H1 (cell line): Measurements from ENCODE around the gene SLC35F3. TPM values are rescaled to one million over a fixed set of nuclear protein-coding genes. Genes with fewer than 3 reads are reported as not detected.

Experiments used
- CTCF ChIA-PET: fragments of 300-600 bp; sonication (Branson Sonifier 250); formaldehyde crosslinking; loops from one replicate; lab custom pipeline; 2021; ENCODE audit not compliant: partially characterized antibody; lab: Charles Lee
- POLR2A ChIA-PET: fragments of 300-600 bp; sonication (Branson Sonifier 250); formaldehyde crosslinking; loops from one replicate; lab custom pipeline; 2021; ENCODE audit warnings: inconsistent platforms; ENCODE audit not compliant: partially characterized antibody; lab: Charles Lee
- DNase-seq, 2 experiments: peaks; one replicate each; pipeline versions ENCODE4 v3.0.0 to v3.0.0-alpha.2; 2010 to 2022; ENCODE audit warnings: low spot score in 2 of 2, low read depth in 1 of 2, mixed read lengths in 1 of 2
- FAIRE-seq: peaks from 2 replicates; lab custom pipeline; 2011; peaks lifted over from hg19 to GRCh38; lab: Jason Lieb, UNC
- H2AFZ ChIP-seq: 2 replicates; pipeline ENCODE4 v1.8.1; 2012; ENCODE audit warnings: low read length, inconsistent platforms
- H2AK5ac ChIP-seq: 2 replicates; pipeline ENCODE4 v1.6.1; 2013; ENCODE audit warnings: low read depth, low read length
- H2BK120ac ChIP-seq: replicated peaks from 2 replicates; pipeline ENCODE3; 2013; ENCODE audit warnings: low read depth, low read length, inconsistent platforms
- H2BK12ac ChIP-seq: 2 replicates; pipeline ENCODE4 v1.6.1; 2013; ENCODE audit warnings: low read depth, low read length
- H2BK15ac ChIP-seq: 2 replicates; pipeline ENCODE4 v1.6.1; 2013; ENCODE audit warnings: low read length
- H2BK20ac ChIP-seq: 2 replicates; pipeline ENCODE4 v1.6.1; 2013; ENCODE audit warnings: low read length
- H2BK5ac ChIP-seq: 2 replicates; pipeline ENCODE4 v1.6.1; 2013; ENCODE audit warnings: low read depth, low read length
- H3K14ac ChIP-seq: 2 replicates; pipeline ENCODE4 v1.6.1; 2013; ENCODE audit warnings: inconsistent platforms; ENCODE audit not compliant: insufficient read length
- H3K18ac ChIP-seq: 2 replicates; pipeline ENCODE4 v1.6.1; 2013; ENCODE audit warnings: low read length; ENCODE audit errors: extremely low read depth
- H3K23ac ChIP-seq: 2 replicates; pipeline ENCODE4 v1.6.1; 2013; ENCODE audit warnings: inconsistent platforms; ENCODE audit not compliant: insufficient read length
- H3K23me2 ChIP-seq: 2 replicates; pipeline ENCODE4 v1.6.1; 2013; ENCODE audit warnings: low read depth, low read length
- H3K27ac ChIP-seq: 2 replicates; pipeline ENCODE4 v1.6.1; 2011; ENCODE audit warnings: low read depth, low read length, inconsistent platforms
- H3K27me3 ChIP-seq, 4 experiments: replicated peaks in 1 of 4; 1 replicate in 1 of 4; 2 replicates in 3 of 4; pipeline versions ENCODE4 v1.6.1 to v1.8.1; 2011 to 2013; ENCODE audit warnings: low read length in 3 of 4, mild to moderate bottlenecking in 3 of 4, inconsistent platforms in 2 of 4, mixed read lengths in 2 of 4, moderate library complexity in 1 of 4; ENCODE audit not compliant: control insufficient read depth in 3 of 4, insufficient read depth in 3 of 4; ENCODE audit errors: extremely low read depth in 1 of 4
- H3K36me3 ChIP-seq, 4 experiments: 2 replicates each; pipeline versions ENCODE4 v1.6.1 to v1.8.1; 2011 to 2013; ENCODE audit warnings: mild to moderate bottlenecking in 4 of 4, low read length in 3 of 4, moderate library complexity in 2 of 4, control low read depth in 1 of 4, inconsistent platforms in 1 of 4; ENCODE audit not compliant: insufficient read depth in 4 of 4, control insufficient read depth in 2 of 4
- H3K4ac ChIP-seq: replicated peaks from 2 replicates; pipeline ENCODE3; 2013; ENCODE audit warnings: low read length, low read depth, mixed read lengths, inconsistent platforms; ENCODE audit not compliant: insufficient read length
- H3K4me1 ChIP-seq, 4 experiments: replicated peaks in 1 of 4; 1 replicate in 1 of 4; 2 replicates in 3 of 4; pipeline versions ENCODE4 v1.6.1 to v1.8.1; 2011 to 2013; ENCODE audit warnings: low read length in 3 of 4, inconsistent platforms in 2 of 4, mixed read lengths in 1 of 4; ENCODE audit not compliant: insufficient read depth in 4 of 4, control insufficient read depth in 3 of 4
- H3K4me2 ChIP-seq, 2 experiments: 2 replicates each; pipeline versions ENCODE4 v1.6.1 to v1.8.1; 2011 to 2013; ENCODE audit warnings: low read depth in 2 of 2, low read length in 2 of 2, control low read depth in 1 of 2, inconsistent platforms in 1 of 2, mild to moderate bottlenecking in 1 of 2; ENCODE audit not compliant: insufficient read depth in 1 of 2
- H3K4me3 ChIP-seq, 4 experiments: fragments of 200-600, 300-600 bp in 1 of 4; sonication (generic), shearing (Covaris generic), sonication (Bioruptor Twin) in 1 of 4; 2 replicates each; pipeline versions ENCODE4 v1.5.1 to v1.8.1; 2011 to 2016; ENCODE audit warnings: low read length in 4 of 4, low read depth in 3 of 4, control low read depth in 2 of 4, inconsistent platforms in 2 of 4, mild to moderate bottlenecking in 2 of 4, mixed read lengths in 1 of 4, moderate library complexity in 1 of 4; ENCODE audit not compliant: insufficient read depth in 2 of 4; ENCODE audit errors: extremely low read depth in 1 of 4
- H3K56ac ChIP-seq: replicated peaks from 2 replicates; pipeline ENCODE3; 2013; ENCODE audit warnings: low read depth, mild to moderate bottlenecking, mixed read lengths, low read length, inconsistent platforms; ENCODE audit not compliant: insufficient read length
- H3K79me1 ChIP-seq: 2 replicates; pipeline ENCODE4 v1.6.1; 2013; ENCODE audit warnings: low read depth, low read length, control low read depth
- H3K79me2 ChIP-seq, 2 experiments: 2 replicates each; pipeline versions ENCODE4 v1.6.1 to v1.8.1; 2012 to 2013; ENCODE audit warnings: low read length in 2 of 2, mild to moderate bottlenecking in 2 of 2, inconsistent platforms in 1 of 2; ENCODE audit not compliant: insufficient read depth in 2 of 2, control insufficient read depth in 1 of 2
- H3K9ac ChIP-seq, 4 experiments: replicated peaks in 1 of 4; 1 replicate in 1 of 4; 2 replicates in 3 of 4; pipeline versions ENCODE4 v1.6.1 to v1.8.1; 2011 to 2013; ENCODE audit warnings: low read depth in 3 of 4, low read length in 3 of 4, control low read depth in 2 of 4, mild to moderate bottlenecking in 2 of 4, moderate library complexity in 2 of 4, inconsistent platforms in 1 of 4; ENCODE audit errors: extremely low read depth in 1 of 4
- H3K9me3 ChIP-seq, 2 experiments: 2 replicates each; pipeline versions ENCODE4 v1.6.1 to v1.8.1; 2012 to 2013; ENCODE audit warnings: mild to moderate bottlenecking in 2 of 2, moderate library complexity in 2 of 2, control low read depth in 1 of 2, inconsistent platforms in 1 of 2, low read depth in 1 of 2, low read length in 1 of 2, mixed read lengths in 1 of 2; ENCODE audit not compliant: insufficient read depth in 2 of 2
- H4K20me1 ChIP-seq, 2 experiments: replicated peaks in 1 of 2; 2 replicates each; pipeline versions ENCODE3 to v1.8.1; 2011 to 2013; ENCODE audit warnings: inconsistent platforms in 2 of 2, low read length in 2 of 2, mild to moderate bottlenecking in 1 of 2; ENCODE audit not compliant: insufficient read depth in 2 of 2, control insufficient read depth in 1 of 2
- H4K5ac ChIP-seq: 2 replicates; pipeline ENCODE4 v1.6.1; 2013; ENCODE audit warnings: low read length, low read depth, mixed read lengths, inconsistent platforms; ENCODE audit not compliant: insufficient read length
- H4K8ac ChIP-seq: 2 replicates; pipeline ENCODE4 v1.8.0; 2013; ENCODE audit warnings: mild to moderate bottlenecking, moderate library complexity, low read length, inconsistent platforms; ENCODE audit not compliant: insufficient read depth; ENCODE audit errors: extremely low read depth
- H4K91ac ChIP-seq: replicated peaks from 2 replicates; pipeline ENCODE3; 2013; ENCODE audit warnings: low read length, mixed read lengths, inconsistent platforms; ENCODE audit not compliant: insufficient read length
- ASH2L ChIP-seq: fragments of 200-600, 300-600 bp; sonication (generic); IDR thresholded peaks from one replicate; pipeline ENCODE4 v1.7.1; 2017; ENCODE audit warnings: low read length
- E2F6 ChIP-seq: IDR thresholded peaks from 2 replicates; pipeline ENCODE4 v1.6.1; 2012; ENCODE audit warnings: inconsistent platforms
- EP300 ChIP-seq, 2 experiments: IDR thresholded peaks; 1 replicate in 1 of 2; 2 replicates in 1 of 2; pipeline ENCODE4 v1.6.1; 2011 to 2012; ENCODE audit warnings: low read depth in 2 of 2, low read length in 2 of 2, mild to moderate bottlenecking in 2 of 2, borderline replicate concordance in 1 of 2, inconsistent platforms in 1 of 2, moderate library complexity in 1 of 2
- GABPA ChIP-seq: IDR thresholded peaks from 2 replicates; pipeline ENCODE4 v1.6.1; 2011; ENCODE audit warnings: mild to moderate bottlenecking, low read length, moderate library complexity, borderline replicate concordance; ENCODE audit not compliant: insufficient read depth
- GTF2F1 ChIP-seq: IDR thresholded peaks from 2 replicates; pipeline ENCODE4 v1.6.1; 2012; ENCODE audit warnings: low read depth, low read length, improper control_type of control experiment, borderline replicate concordance
- HDAC6 ChIP-seq: IDR thresholded peaks from one replicate; pipeline ENCODE4 v1.7.1; 2012; ENCODE audit warnings: low read depth, mild to moderate bottlenecking, inconsistent platforms, low read length, moderate library complexity
- MAFK ChIP-seq: IDR thresholded peaks from 2 replicates; pipeline ENCODE4 v1.6.1; 2012; ENCODE audit warnings: low read depth, mild to moderate bottlenecking, improper control_type of control experiment, low read length
- NANOG ChIP-seq: IDR thresholded peaks from 2 replicates; pipeline ENCODE4 v1.6.1; 2011; ENCODE audit warnings: low read length, low read depth, mild to moderate bottlenecking, inconsistent platforms; ENCODE audit not compliant: insufficient read depth, poor library complexity, severe bottlenecking
- POLR2AphosphoS5 ChIP-seq: IDR thresholded peaks from 2 replicates; pipeline ENCODE4 v1.6.1; 2011; ENCODE audit warnings: low read depth, low read length
- SP4 ChIP-seq: IDR thresholded peaks from 2 replicates; pipeline ENCODE4 v1.6.1; 2012; ENCODE audit warnings: low read length, inconsistent platforms
- USF2 ChIP-seq: IDR thresholded peaks from 2 replicates; pipeline ENCODE4 v1.6.1; 2011; ENCODE audit warnings: low read length, improper control_type of control experiment
- WGBS, 2 experiments: shearing (Covaris generic) in 1 of 2; methylation state at CpG; one replicate each; pipeline versions ENCODE4 v1.1.6 to v1.1.7; 2013 to 2015; ENCODE audit warnings: low lambda C conversion rate in 2 of 2, mixed read lengths in 2 of 2, inconsistent platforms in 1 of 2, low coverage in 1 of 2, missing lambda C conversion rate in 1 of 2; ENCODE audit not compliant: insufficient replicate concordance in 2 of 2, insufficient coverage in 1 of 2, insufficient read length in 1 of 2; ENCODE audit errors: extremely low coverage in 1 of 2, missing lambda C conversion rate in 1 of 2; 5-methylcytosine and 5-hydroxymethylcytosine counted together
- polyA plus RNA-seq, 7 experiments: library from polyadenylated mRNA; depleted of rRNA in 3 of 7; stranded (reverse) in 5 of 7; unstranded in 2 of 7; fragments of >200 nt in 5 of 7; fragments of 200-250 nt in 2 of 7; gene quantifications; 1 replicate in 5 of 7; 2 replicates in 1 of 7; 4 replicates in 1 of 7; pipeline versions ENCODE4 v1.2.1 to v1.2.3, GENCODE V29; 2011 to 2013; ENCODE audit warnings: missing spikeins in 2 of 7, mixed read lengths in 2 of 7
- total RNA-seq: library from RNA; stranded (reverse); fragmentation: NEBNext Ultra II Directional; extraction: Animal tissue kit (Norgen Biotek cat#: 25700); gene quantifications from 2 replicates; pipeline ENCODE4 v1.2.1, GENCODE V29; 2021

Gene SLC35F3
- total and polyA plus RNA-seq, 2 of the 8 experiments (the other 6 are each of a cell fraction or from before 2014, with no cell fraction given): 0.78 to 1.2 TPM

- Histone ChIP-seq H3K23ac (no peak overlapping the region), H3K79me1 (no peaks in the 10 kb centered on the region), H4K5ac (no peak overlapping the region), H3K27me3 (peaks cover 0 to 4% (median 0%) of the 10 kb centered on the region in 4 experiments; a peak in 1 of 7 replicates), H3K36me3 (no peaks in the 10 kb centered on the region), H3K23me2 (no peaks in the 10 kb centered on the region), H3K4me3 (no peak overlapping the region), H2AK5ac (no peak overlapping the region), H2AFZ (peak overlapping the region; percentile 30; the same call in 1 of the 2 replicates), H2BK12ac (no peak overlapping the region), H3K56ac (no peak overlapping the region), H2BK5ac (no peak overlapping the region), H3K9me3 (no peaks in the 10 kb centered on the region), H3K14ac (no peak overlapping the region), H3K4ac (no peak overlapping the region), H3K9ac (no peak overlapping the region), H2BK15ac (no peak overlapping the region; the same call in 1 of the 2 replicates), H3K27ac (no peak overlapping the region), H4K8ac (no peak overlapping the region), H3K4me1 (peaks cover 0 to 6% (median 2%) of the 10 kb centered on the region in 4 experiments; a peak in 2 of 7 replicates), H3K18ac (no peak overlapping the region), H2BK120ac (no peak overlapping the region), H3K79me2 (no peaks in the 10 kb centered on the region), H3K4me2 (peak overlapping the region in 1 of 2 experiments; percentile 10; a peak in 2 of 4 replicates), H4K20me1 (no peaks in the 10 kb centered on the region), H2BK20ac (no peak overlapping the region), H4K91ac (no peak overlapping the region)
- POLR2A ChIA-PET: no interaction called here
- WGBS, 2 experiments: 82% methylated on average over 6 of the region's 6 CpGs; no CpG with 5 or more reads in 1 of the 2 experiments
- CTCF ChIA-PET: interaction anchor here (0.7 to 1.5 kb wide), 7 partner anchors 9 to 164 kb away, joined by 3 to 4 read pairs (median 3); no protein-coding TSS in a partner anchor
- DNase-seq (no peak), FAIRE-seq (no peak)
- TF ChIP-seq HDAC6 (no peak), MAFK (no peak), NANOG (no peak), SP4 (no peak), POLR2AphosphoS5 (no peak), GTF2F1 (no peak), USF2 (no peak), E2F6 (no peak), EP300 (IDR thresholded peaks at IDR 0.05; ENCODE audit: borderline replicate concordance in 1 of 2, low read depth in 2 of 2, low read length in 2 of 2) (no peak), ASH2L (no peak), GABPA (no peak)
Observed at GRCh38 chr1:234163267-234163919, 258.9 kb downstream of the SLC35F3 start.
